Stimulated activated CD8-positive, alpha-beta memory T cell treated with anti-CD3 and anti-CD28 coated beads, Interleukin-12 subunit alpha, Interleukin-12 subunit beta, amount 100 ng/mL, for 4 hours (primary cell): ENCODE data around the gene MAGEB4.

Experiments used
- DNase-seq: peaks from one replicate; pipeline ENCODE4 v3.0.0-alpha.2; 2020; ENCODE audit warnings: low read depth

MAGEB4 gene

GRCh38 chrX:30283456-30284200, 41.8 kb downstream of the MAGEB4 start:
- no peak for DNase-seq
